Lower lobe of right lung (tissue), 2 donors: Measurements from ENCODE around the gene LHB. TPM values are rescaled to one million over a fixed set of nuclear protein-coding genes. Genes with fewer than 3 reads are reported as not detected.
A peak's percentile ranks its signal among the peaks of the same experiment; 100 is the strongest.
"Not testable (repeated sequence)": the region's sequence is repeated elsewhere in the genome, so short reads cannot be mapped to it uniquely, and the experiment has no call there.

ENCODE experiments used
- ATAC-seq, 2 donors: fragments of 200-7000 bp; cut with Tn5 transposase; one replicate each; pipeline ENCODE4 v1.9.1; 2020 to 2022; ENCODE audit warnings: mild to moderate bottlenecking in 2 of 2, moderate library complexity in 2 of 2
- DNase-seq: peaks from one replicate; pipeline ENCODE4 v3.0.0-alpha.2; 2020
- H3K27ac ChIP-seq: fragments of 200-600 bp; one replicate; pipeline ENCODE4 v1.8.0; 2022
- H3K27me3 ChIP-seq: fragments of 200-600 bp; one replicate; pipeline ENCODE4 v1.8.0; 2022; ENCODE audit warnings: low read depth
- H3K36me3 ChIP-seq: fragments of 200-600 bp; one replicate; pipeline ENCODE4 v1.8.0; 2022; ENCODE audit warnings: mild to moderate bottlenecking
- H3K4me1 ChIP-seq: fragments of 200-600 bp; one replicate; pipeline ENCODE4 v1.8.0; 2022
- H3K4me3 ChIP-seq: fragments of 200-600 bp; one replicate; pipeline ENCODE4 v1.8.0; 2022; ENCODE audit warnings: mild to moderate bottlenecking
- H3K9me3 ChIP-seq: fragments of 200-600 bp; one replicate; pipeline ENCODE4 v1.8.0; 2022
- CTCF ChIP-seq: fragments of 200-600 bp; IDR thresholded peaks from one replicate; pipeline ENCODE4 v1.8.0; 2022; ENCODE audit warnings: antibody characterized with exemption, mild to moderate bottlenecking
- intact Hi-C: fragments of 100-400 bp; cut with DNase I; formaldehyde crosslinking; loops from one replicate; pipeline ENCODE4 v1.11.0; 2022
- total RNA-seq: library from RNA; stranded (reverse); fragmentation: NEBNext Ultra II Directional; extraction: Animal tissue kit (Norgen Biotek cat#: 25700); gene quantifications from one replicate; pipeline ENCODE4 v1.2.1, GENCODE V29; 2021
- donor health status: DM: no; HTN: yes; CAD: no; lungs with severe emphysema.

LHB gene
- total RNA-seq, 1 donor from 2014 or later = not detected

GRCh38 chr19:49061000-49061399, 44.1 kb upstream of the LHB start:
- Histone ChIP-seq H3K4me1 (peaks cover 21% of the 10 kb centered on the region), H3K4me3 (no peak overlapping the region), H3K36me3 (no peaks in the 10 kb centered on the region), H3K27ac (no peak overlapping the region), H3K9me3 (no peaks in the 10 kb centered on the region), H3K27me3 (peaks cover 39% of the 10 kb centered on the region)
- intact Hi-C loops = no loop called here
- ATAC-seq (no peak), DNase-seq (no peak)
- TF ChIP-seq CTCF = no peak

GRCh38 chr19:49059053-49059452, 42.2 kb upstream of the LHB start:
- TF ChIP-seq CTCF = no peak
- Histone ChIP-seq H3K9me3 (no peaks in the 10 kb centered on the region), H3K36me3 (no peaks in the 10 kb centered on the region), H3K4me3 (no peak overlapping the region), H3K27me3 (peaks cover 28% of the 10 kb centered on the region), H3K27ac (no peak overlapping the region), H3K4me1 (peaks cover 25% of the 10 kb centered on the region)
- no peak for ATAC-seq
- intact Hi-C loops = no loop called here
- no peak for DNase-seq

GRCh38 chr19:49058562-49058961, 41.7 kb upstream of the LHB start:
- TF ChIP-seq CTCF = no peak
- intact Hi-C loops = no loop called here
- DNase-seq (no peak), ATAC-seq (no peak)
- peaks cover 28% of the 10 kb centered on the region for H3K27me3 ChIP-seq
- H3K4me1 ChIP-seq = peaks cover 25% of the 10 kb centered on the region
- H3K36me3 ChIP-seq = no peaks in the 10 kb centered on the region
- no peak overlapping the region for H3K27ac ChIP-seq
- no peak overlapping the region for H3K4me3 ChIP-seq
- H3K9me3 ChIP-seq = no peaks in the 10 kb centered on the region

- no peak within 1 kb of the TSS for H3K27ac ChIP-seq
Observed at GRCh38 chr19:49057636-49058234, 40.8 kb upstream of the LHB start, which contains the start of gene CGB7. Gene CGB7, minus strand, starts transcription at chr19:49057749. Its CDS starts 2,374 bp downstream, at chr19:49055375.

GRCh38 chr19:49056902-49057596, 40.2 kb upstream of the LHB start:
- DNase-seq, H3K9me3 ChIP-seq, H3K27ac ChIP-seq, intact Hi-C loops, H3K36me3 ChIP-seq: not testable (repeated sequence)
- Histone ChIP-seq H3K4me1 (peaks cover 25% of the 10 kb centered on the region), H3K27me3 (peaks cover 25% of the 10 kb centered on the region), H3K4me3 (peak overlapping the region; percentile 71)
- peak; percentile 25 to 53 for ATAC-seq

More at GRCh38 chr19:49057636-49058234, 40.8 kb upstream of the LHB start, which contains the start of gene CGB7:
- DNase-seq (peak; percentile 84), ATAC-seq (peak; percentile 81 to 86)
- Histone ChIP-seq H3K27me3 (peaks cover 28% of the 10 kb centered on the region), H3K4me3 (peak within 1 kb of the TSS; percentile 71), H3K36me3 (no peaks in the 10 kb centered on the region), H3K9me3 (no peaks in the 10 kb centered on the region), H3K4me1 (peaks cover 25% of the 10 kb centered on the region)
- intact Hi-C loops = no loop called here
- no peak for TF ChIP-seq CTCF
